CD4-positive, alpha-beta T cell treated with Interferon gamma for 1 hour (primary cell): ENCODE data around the gene ZBTB20.

Experiments used
- DNase-seq: peaks from one replicate; pipeline ENCODE4 v3.0.0-alpha.2; 2020

ZBTB20 gene

GRCh38 chr3:114903213-114903612 is 243.9 kb downstream of the ZBTB20 start:
- DNase-seq, result no peak

DNA sequence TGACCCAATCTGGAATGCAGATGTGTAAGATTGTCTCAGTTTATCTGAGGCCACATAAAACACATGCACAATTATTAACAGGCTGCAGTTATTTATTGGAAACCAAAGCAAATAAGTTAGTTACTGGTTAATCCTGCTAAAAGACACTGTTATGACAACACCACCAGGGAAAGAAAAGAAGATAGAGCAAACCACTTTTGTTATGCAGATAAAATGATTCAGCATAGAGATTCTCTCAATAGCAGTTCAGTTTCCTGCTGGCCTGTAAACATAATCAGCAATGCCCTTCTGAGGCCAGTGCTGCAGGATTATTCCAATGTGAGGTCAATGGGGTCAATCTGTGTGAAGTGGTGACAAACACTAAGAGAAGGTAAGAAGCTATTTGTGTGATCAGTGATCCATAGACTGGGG is 244.4 kb downstream of the ZBTB20 start:
- DNase-seq, result no peak

- no peak for DNase-seq
Measured at GRCh38 chr3:114900908-114901307, 246.2 kb downstream of the ZBTB20 start.

DNA sequence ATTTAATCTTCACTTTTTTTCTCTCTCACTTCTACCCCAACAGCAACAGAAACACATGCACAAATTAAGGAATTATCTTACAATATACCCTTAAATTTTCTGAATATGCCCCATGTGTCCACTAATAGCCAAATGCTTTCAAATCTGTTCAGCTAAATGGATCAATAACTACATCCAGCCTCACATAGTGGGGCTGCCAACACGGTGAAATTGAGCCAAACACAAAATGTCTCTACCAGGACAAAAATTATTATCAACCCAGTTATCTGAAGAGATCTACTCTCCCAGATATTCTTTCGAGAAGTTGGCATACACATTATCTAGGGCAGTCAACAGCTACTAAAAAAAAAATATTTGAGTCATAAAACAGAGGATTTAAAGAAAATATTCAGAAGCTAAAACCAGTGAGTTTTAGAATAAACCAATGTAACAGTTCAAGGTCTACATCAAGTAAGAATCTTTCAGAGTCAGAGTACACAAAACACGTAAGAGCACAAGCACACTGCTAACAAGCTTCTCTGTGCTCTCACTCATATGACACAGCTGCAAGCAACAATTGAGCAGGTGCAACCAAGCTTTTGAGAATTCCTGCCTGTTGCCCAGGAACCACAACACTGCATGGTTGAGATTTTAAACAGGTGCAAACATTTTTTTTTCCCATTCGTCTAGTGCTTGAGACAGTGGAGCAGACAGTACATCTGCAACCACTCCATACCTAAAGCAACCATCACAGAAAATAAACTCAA is 247.7 kb downstream of the ZBTB20 start:
- no peak for DNase-seq

- no peak for DNase-seq
Measured at GRCh38 chr3:114896978-114897377, 250.1 kb downstream of the ZBTB20 start.

DNA sequence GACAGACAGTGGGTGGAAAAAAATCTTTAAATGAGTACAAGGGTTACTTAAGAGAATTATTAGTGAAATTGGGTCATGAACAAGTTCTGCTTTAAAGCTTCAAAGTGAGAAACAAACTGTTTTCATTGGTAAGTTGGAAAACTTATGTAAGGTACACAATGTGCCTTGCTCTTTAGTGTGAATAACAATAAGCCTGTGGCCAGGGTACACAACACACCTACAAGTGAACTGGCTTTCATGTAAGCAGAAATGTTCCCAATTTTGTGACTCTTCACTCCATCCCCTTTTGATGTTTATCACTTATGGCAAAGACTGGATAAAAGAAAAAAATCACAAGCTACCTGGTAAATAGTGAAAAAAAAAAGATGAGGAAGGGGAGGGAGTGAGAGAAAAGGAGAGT is 253.7 kb downstream of the ZBTB20 start:
- DNase-seq, result no peak

- DNase-seq, result no peak
Measured at GRCh38 chr3:114892880-114893279, 254.2 kb downstream of the ZBTB20 start.

DNA sequence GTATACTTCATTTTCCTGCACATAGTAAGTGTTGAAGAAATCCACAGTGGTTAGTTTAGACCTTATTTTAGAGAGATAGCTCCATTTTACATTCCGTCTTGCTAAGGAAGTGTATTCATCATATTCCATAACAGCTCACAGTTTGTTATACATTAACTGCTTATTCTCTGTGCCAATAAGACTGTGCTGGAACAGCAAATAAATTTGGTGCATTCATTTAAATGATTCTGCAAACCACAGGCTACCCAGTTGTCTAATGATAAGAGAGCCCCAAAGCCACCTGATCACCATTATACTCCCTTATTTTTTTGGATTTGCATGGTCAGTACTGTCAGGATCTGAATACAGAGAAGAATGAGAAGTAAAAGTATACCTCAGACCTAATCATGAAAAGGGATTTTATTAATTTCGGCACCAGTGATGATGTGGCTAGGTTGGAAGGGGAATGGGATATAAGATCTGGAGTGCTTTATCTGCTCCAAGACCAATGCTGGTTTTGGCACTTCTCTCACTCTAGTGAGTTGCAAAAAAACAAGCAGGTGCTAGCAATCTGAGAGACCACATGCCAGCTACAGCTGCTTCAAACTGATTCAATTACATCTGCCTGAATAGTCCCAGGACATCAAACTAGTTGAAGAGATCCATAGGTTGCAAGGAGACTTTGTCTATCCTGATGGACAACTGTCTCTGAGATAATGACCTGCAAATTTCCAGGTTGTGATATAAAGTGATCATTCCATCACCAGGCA is 254.8 kb downstream of the ZBTB20 start:
- DNase-seq, result no peak

- DNase-seq, result no peak
Measured at GRCh38 chr3:114887806-114888205, 259.3 kb downstream of the ZBTB20 start.

GRCh38 chr3:114886905-114887304 is 260.2 kb downstream of the ZBTB20 start:
- no peak for DNase-seq

GRCh38 chr3:114884213-114884923 is 262.7 kb downstream of the ZBTB20 start:
- DNase-seq, result no peak

DNA sequence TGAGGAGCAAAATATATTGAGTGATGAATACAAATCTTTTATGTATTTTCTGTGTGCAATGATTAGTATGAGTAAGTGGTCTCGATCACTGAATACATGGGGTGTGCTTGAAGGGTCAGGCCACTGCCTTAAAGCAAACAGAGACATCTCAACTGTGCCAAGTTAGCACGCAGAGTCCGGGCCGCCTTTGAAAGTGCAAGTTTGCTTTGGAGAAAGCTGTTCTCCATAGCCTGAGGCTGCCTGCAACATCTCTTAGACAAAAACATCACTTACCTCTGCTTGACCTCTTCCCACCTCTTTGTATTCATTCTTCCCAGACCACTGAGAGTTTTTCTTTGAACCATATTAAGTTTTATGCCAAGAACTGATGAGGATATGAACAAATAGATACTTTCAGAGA is 267.0 kb downstream of the ZBTB20 start:
- no peak for DNase-seq

DNA sequence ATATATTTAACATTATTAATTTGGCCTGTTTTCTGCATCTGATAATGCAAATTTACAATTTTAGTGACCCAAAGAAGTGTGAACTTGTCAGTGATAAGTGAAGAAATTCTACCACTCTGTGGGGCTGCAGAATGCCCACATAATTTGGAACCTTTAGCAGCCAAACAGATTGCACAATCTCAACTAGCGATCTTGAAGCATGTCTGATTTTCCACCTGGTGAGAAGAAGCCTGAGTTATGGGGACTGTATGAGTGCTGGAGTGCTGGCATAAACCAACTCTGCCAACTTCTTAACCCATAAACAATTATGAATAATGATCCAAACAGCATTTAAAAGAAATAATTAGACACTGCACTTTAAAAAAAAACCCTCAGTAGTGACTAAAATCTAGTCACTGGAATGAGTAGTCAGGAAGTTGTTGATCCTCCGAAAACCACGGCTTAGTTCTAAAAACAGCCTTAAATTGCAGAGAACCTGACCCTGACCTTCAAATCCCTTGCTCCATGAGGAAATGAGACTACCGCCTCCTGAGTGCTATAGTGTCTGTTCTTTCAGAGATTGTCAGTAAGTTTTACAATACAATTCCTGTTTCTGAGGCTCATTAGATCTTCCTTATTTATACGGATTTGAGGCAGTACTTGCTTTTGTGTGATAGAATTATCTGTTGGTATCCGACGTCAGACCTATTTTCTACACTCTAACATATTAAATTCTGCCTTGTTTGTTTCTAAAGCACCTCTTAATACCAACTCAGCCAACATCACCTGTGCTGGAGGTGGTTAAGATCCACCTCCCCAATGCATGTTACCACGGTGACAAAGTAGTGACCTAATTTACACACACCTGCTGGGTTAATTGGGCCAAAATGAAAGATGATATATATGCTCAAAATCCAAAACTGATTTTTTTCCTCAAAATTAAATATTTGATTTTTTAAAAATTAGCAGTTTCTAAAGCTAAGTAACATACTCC is 267.7 kb downstream of the ZBTB20 start:
- no peak for DNase-seq

DNA sequence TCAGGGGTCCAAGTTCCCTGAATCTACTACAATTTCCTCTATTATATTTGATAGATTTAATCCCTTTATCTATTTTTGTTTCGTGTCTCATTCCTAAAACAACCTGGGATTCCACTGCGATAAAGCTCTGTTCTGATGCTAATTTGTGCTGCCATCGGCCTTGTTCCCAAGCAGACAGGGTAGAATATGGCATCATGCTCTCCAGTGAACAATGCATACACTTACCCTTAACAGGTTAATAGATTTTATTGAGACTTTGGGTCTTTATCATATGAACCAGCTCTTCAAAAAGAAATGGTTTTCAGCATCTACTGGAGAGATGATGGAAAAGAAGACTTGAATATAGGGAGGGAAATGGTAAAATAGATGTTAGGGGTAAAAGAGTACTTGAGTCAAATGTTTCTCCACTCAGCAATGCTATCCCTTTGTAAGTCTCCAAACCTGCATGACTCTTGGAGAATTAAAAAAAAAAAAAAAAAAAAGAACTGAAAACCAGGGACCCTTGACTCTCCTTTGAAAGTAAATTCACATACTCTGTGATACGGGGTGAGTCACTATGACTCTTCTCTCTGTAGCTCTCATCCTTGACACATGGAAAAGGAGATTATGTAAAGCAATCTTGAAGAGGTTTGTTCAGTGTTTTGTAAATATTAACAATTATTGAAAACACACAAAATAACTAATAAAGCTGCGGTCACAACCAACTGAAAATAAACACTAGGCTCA is 268.8 kb downstream of the ZBTB20 start:
- no peak for DNase-seq

DNA sequence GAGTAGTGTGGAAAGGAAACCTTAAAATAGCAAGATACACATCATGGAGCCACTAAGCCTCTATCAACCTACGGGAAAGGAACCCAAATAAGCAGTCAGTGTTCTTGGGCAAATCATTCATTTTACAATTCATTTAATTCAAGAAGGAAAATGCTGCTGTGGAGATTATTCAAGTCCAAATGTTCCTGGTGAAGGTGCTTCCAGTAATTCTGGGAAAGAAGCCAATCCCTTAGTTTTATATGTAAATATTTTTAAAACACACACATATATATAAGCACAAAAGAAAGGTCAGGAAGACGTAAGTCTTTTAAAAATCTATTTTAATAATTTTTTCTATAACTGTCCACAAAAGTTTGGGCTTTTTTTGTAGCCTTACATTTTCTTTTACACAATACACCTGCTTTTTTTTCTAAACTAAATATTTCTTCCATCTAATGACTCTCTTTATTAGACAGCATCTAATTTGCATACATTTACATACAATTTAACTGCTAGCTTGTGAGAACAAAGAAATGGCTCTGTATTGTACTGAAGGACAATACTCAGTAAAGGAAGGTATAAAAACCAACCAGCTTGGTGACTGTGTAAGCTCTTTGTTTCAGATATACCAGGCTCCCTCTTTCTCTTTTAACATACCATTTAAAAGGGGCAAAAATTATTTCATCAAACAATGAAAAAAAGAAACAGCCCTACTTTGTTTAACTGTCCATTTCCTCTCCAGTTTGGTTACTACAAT is 269.5 kb downstream of the ZBTB20 start:
- DNase-seq, result no peak

- no peak for DNase-seq
Measured at GRCh38 chr3:114874522-114874971, 272.5 kb downstream of the ZBTB20 start.

- DNase-seq, result no peak
Measured at GRCh38 chr3:114873591-114873990, 273.5 kb downstream of the ZBTB20 start.

- no peak for DNase-seq
Measured at GRCh38 chr3:114872588-114872987, 274.5 kb downstream of the ZBTB20 start.

GRCh38 chr3:114872050-114872449 is 275.0 kb downstream of the ZBTB20 start:
- no peak for DNase-seq

DNA sequence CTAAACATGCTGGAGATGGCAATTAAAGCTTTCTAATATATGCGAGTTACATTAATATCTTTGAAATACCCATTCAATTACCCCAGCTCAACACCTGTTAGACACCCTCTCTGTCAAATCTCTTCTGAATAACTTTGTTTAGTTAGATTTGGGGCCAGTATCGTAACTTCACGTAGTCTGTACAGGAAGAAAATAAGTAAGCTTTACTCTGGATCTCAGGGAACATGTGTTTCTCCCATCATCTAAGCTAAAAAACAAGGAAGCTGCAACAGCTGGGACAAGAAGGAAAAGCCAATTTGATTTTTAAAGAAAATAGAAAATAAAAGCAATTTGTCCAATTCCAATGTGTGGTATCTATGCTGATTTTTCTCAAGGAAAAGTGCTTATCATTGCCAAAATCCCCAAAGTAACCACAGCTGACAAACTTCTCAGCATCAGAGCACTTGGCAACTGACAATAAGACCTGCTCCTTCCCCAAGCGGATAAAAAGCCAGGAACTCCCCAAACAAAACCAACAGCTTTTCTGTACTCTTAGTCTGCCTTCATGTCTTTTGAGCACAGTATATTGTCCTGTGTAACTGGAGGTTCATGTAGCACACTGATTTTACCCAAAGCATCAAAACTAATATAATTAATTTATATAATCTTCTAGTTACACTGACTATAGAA is 279.1 kb downstream of the ZBTB20 start:
- no peak for DNase-seq
